Heart left ventricle (tissue), 13 donors: ENCODE measurements around the gene AHCYL1.

Experiments used
- CTCF ChIP-seq, 12 donors: fragments of 200-600 bp; sonication (generic) in 4 of 12; IDR thresholded peaks; one replicate each; pipeline versions ENCODE4 v1.5.0 to v1.8.0; 2018 to 2022; ENCODE audit warnings: antibody characterized with exemption in 12 of 12, mild to moderate bottlenecking in 5 of 12
- POLR2A ChIP-seq, 2 donors: fragments of 450-650 bp; IDR thresholded peaks; one replicate each; pipeline ENCODE4 v1.6.1; 2017; ENCODE audit warnings: antibody characterized with exemption in 2 of 2, mild to moderate bottlenecking in 2 of 2, moderate library complexity in 2 of 2
- donor health status: ischemic (EF 13 %, LVEDD 7.1; RV severe dilation, severe dysfunction).
- donor health status: DM: no; HTN: yes; CAD: no.
- donor health status: DM: no; HTN: no; CAD: no.
- donor health status: ischemic (EF 25% LVEDD 6.9; RV normal size, moderate dysfunction).
- donor health status: ischemic (EF 25% LVEDD 5.7; RV mildly dilated, moderate dysfunction).
- donor health status: ischemic (EF 35%, LVEDD 5.7; RV mildly dilated, moderate dysfunction).
- donor health status: nonischemic (EF 11% LVEDD 7.7; RV severe dilation, severe dysfunction).
- donor health status: DM: yes; HTN: yes; CAD: no.
- donor health status: PGD.
- donor health status: ischemic (EF 29% LVEDD 5.4; RV normal size, mild dysfunction).
- donor health status: nonischemic (EF 23%, LVEDD 6.1; RV moderate dilation, normal function).

DNA sequence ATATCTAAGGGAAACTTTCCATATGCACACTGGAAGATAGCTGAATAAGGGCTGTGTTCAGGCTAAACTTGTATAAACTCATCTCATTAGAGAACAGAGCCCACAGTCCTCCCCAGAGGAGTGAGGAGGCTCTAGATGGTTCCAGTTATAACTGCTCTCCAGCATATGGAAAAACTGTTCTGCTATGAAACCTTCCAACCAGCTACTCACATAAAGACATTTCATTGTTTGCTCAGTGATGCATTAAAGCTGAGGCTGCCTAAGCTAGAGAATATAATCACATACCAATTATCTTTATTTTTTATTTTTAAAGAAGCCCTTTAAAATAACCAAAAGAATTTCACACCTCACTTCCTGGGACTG, 13.3 kb downstream of the AHCYL1 start:
- TF ChIP-seq CTCF (IDR thresholded peaks at IDR 0.05) (no peak), POLR2A (IDR thresholded peaks at IDR 0.05) (no peak)
